ENCODE measurements around the gene AIFM2.
A peak's percentile ranks its signal among the peaks of the same experiment; 100 is the strongest.

Gene AIFM2

GRCh38 chr10:70144372-70145110 is 11.9 kb upstream of the AIFM2 start:
- 82% methylated on average over 16 of the region's 18 CpGs for WGBS
- H3K9me3 ChIP-seq (ENCODE audit: control insufficient read depth, low read length): no peaks in the 10 kb centered on the region
- no peak overlapping the region for H3K27ac ChIP-seq (ENCODE audit: low read length, poor library complexity, severe bottlenecking)
- peak overlapping the region; percentile 11 to 83 for H3K4me3 ChIP-seq (ENCODE audit: insufficient read depth in 1 of 2, low read depth in 1 of 2, low read length in 2 of 2)
- H2BK15ac ChIP-seq (ENCODE audit: low read depth, poor library complexity, severe bottlenecking): peak overlapping the region; percentile 52
- H2AFZ ChIP-seq (ENCODE audit: low read depth, low read length): no peak overlapping the region
- H3K27me3 ChIP-seq (ENCODE audit: control insufficient read depth in 1 of 2, insufficient read depth in 1 of 2, low read length in 2 of 2): no peaks in the 10 kb centered on the region
- no peak overlapping the region for H3K4me2 ChIP-seq (ENCODE audit: low read length, poor library complexity, severe bottlenecking)
- no peak overlapping the region for H2BK5ac ChIP-seq (ENCODE audit: low read depth, low read length, poor library complexity, severe bottlenecking)
- no peak overlapping the region for H3K23ac ChIP-seq (ENCODE audit: low read length in 2 of 2)
- no peak overlapping the region for H4K91ac ChIP-seq (ENCODE audit: low read length)
- H3K14ac ChIP-seq (ENCODE audit: low read length in 2 of 2): no peak overlapping the region
- peaks cover 31% of the 10 kb centered on the region for H3K79me1 ChIP-seq (replicated peaks; ENCODE audit: low read length, poor library complexity, severe bottlenecking)
- no peak overlapping the region for H4K8ac ChIP-seq (ENCODE audit: low read length)
- peak overlapping the region; percentile 36 for H2AK5ac ChIP-seq (ENCODE audit: low read length, severe bottlenecking)
- peak overlapping the region in 1 of 2 experiments; percentile 15 for H2BK12ac ChIP-seq (ENCODE audit: low read length in 2 of 2)
- peaks cover 49 to 57% of the 10 kb centered on the region in 2 experiments for H3K36me3 ChIP-seq (ENCODE audit: control insufficient read depth in 1 of 2, insufficient read depth in 2 of 2, low read depth in 1 of 2, low read length in 2 of 2)
- no peak for DNase-seq
- no peak overlapping the region for H2BK120ac ChIP-seq (ENCODE audit: low read depth, low read length)
- no peak overlapping the region for H3K4ac ChIP-seq (ENCODE audit: low read depth in 1 of 2, low read length in 2 of 2)
- H3K4me1 ChIP-seq (ENCODE audit: control insufficient read depth, insufficient read depth, low read depth, low read length): peaks cover 7% of the 10 kb centered on the region
- peak overlapping the region; percentile 93 for H3K9ac ChIP-seq (ENCODE audit: low read length)
- no peak overlapping the region for H3K18ac ChIP-seq (ENCODE audit: low read depth in 1 of 2, low read length in 2 of 2)

DNA sequence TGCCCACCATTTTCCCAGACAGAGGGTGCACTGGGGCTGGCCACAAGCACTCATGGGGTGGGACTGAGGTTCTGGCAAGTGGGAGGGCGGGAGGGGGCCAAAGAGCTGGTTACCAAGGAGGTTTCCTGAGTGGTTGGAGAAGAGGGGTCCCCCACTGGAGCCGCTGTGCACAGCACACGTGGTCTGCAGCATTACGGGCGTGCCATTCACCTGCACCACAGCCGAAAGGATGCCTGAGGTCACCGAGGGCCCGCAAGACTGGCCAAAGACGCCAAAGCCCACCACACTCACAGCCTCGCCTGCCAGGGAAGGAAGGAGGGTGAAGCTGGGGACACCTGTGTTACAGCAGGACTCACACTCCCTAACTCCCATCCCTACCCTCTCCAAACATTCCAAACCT is 9.9 kb upstream of the AIFM2 start:
- Histone ChIP-seq H3K4me1 (ENCODE audit: control insufficient read depth, insufficient read depth, low read depth, low read length) (peaks cover 7% of the 10 kb centered on the region), H3K9ac (ENCODE audit: low read length) (no peak overlapping the region), H2BK12ac (ENCODE audit: low read length in 2 of 2) (no peak overlapping the region), H2BK5ac (ENCODE audit: low read depth, low read length, poor library complexity, severe bottlenecking) (no peak overlapping the region), H3K36me3 (ENCODE audit: control insufficient read depth in 1 of 2, insufficient read depth in 2 of 2, low read depth in 1 of 2, low read length in 2 of 2) (peaks cover 51 to 57% of the 10 kb centered on the region in 2 experiments), H3K9me3 (ENCODE audit: control insufficient read depth, low read length) (no peaks in the 10 kb centered on the region), H3K4ac (ENCODE audit: low read depth in 1 of 2, low read length in 2 of 2) (no peak overlapping the region), H3K23ac (ENCODE audit: low read length in 2 of 2) (no peak overlapping the region), H3K18ac (ENCODE audit: low read depth in 1 of 2, low read length in 2 of 2) (no peak overlapping the region), H3K4me3 (ENCODE audit: insufficient read depth in 1 of 2, low read depth in 1 of 2, low read length in 2 of 2) (no peak overlapping the region), H2BK15ac (ENCODE audit: low read depth, poor library complexity, severe bottlenecking) (no peak overlapping the region), H2AK5ac (ENCODE audit: low read length, severe bottlenecking) (no peak overlapping the region), H2AFZ (ENCODE audit: low read depth, low read length) (no peak overlapping the region), H3K4me2 (ENCODE audit: low read length, poor library complexity, severe bottlenecking) (no peak overlapping the region), H3K27ac (ENCODE audit: low read length, poor library complexity, severe bottlenecking) (no peak overlapping the region), H4K8ac (ENCODE audit: low read length) (no peak overlapping the region), H4K91ac (ENCODE audit: low read length) (no peak overlapping the region), H3K14ac (ENCODE audit: low read length in 2 of 2) (no peak overlapping the region), H2BK120ac (ENCODE audit: low read depth, low read length) (no peak overlapping the region), H3K79me1 (replicated peaks; ENCODE audit: low read length, poor library complexity, severe bottlenecking) (peaks cover 37% of the 10 kb centered on the region), H3K27me3 (ENCODE audit: control insufficient read depth in 1 of 2, insufficient read depth in 1 of 2, low read length in 2 of 2) (no peaks in the 10 kb centered on the region)
- WGBS: 98% methylated on average over 10 of the region's 10 CpGs
- DNase-seq: no peak

GRCh38 chr10:70140297-70140696 is 7.7 kb upstream of the AIFM2 start:
- no peak for DNase-seq
- no peaks in the 10 kb centered on the region for H3K9me3 ChIP-seq (ENCODE audit: control insufficient read depth, low read length)

DNA sequence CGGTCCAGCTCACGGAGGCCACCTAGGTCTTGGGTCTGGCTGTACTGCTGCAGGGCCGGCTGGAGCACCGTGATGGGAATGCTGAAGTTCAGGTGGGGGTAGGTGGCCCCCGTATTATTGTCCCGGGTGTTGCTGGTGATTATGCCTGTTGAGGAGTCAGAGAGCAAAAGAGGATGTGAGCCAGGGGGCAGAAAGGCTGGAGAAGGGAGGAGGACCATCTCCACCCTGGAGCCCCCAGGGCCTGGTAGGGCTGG is 7.3 kb upstream of the AIFM2 start:
- no peak overlapping the region for H3K23ac ChIP-seq (ENCODE audit: low read length in 2 of 2)
- no peak overlapping the region for H4K91ac ChIP-seq (ENCODE audit: low read length)
- H3K4me3 ChIP-seq (ENCODE audit: insufficient read depth in 1 of 2, low read depth in 1 of 2, low read length in 2 of 2): no peak overlapping the region
- no peak for DNase-seq
- H4K8ac ChIP-seq (ENCODE audit: low read length): no peak overlapping the region
- no peaks in the 10 kb centered on the region for H3K27me3 ChIP-seq (ENCODE audit: control insufficient read depth in 1 of 2, insufficient read depth in 1 of 2, low read length in 2 of 2)
- H2AK5ac ChIP-seq (ENCODE audit: low read length, severe bottlenecking): no peak overlapping the region
- H2AFZ ChIP-seq (ENCODE audit: low read depth, low read length): no peak overlapping the region
- no peak overlapping the region for H2BK5ac ChIP-seq (ENCODE audit: low read depth, low read length, poor library complexity, severe bottlenecking)
- H3K18ac ChIP-seq (ENCODE audit: low read depth in 1 of 2, low read length in 2 of 2): no peak overlapping the region
- no peaks in the 10 kb centered on the region for H3K9me3 ChIP-seq (ENCODE audit: control insufficient read depth, low read length)
- no peak overlapping the region for H3K14ac ChIP-seq (ENCODE audit: low read length in 2 of 2)
- no peak overlapping the region for H2BK15ac ChIP-seq (ENCODE audit: low read depth, poor library complexity, severe bottlenecking)
- H2BK120ac ChIP-seq (ENCODE audit: low read depth, low read length): no peak overlapping the region
- no peak overlapping the region for H3K27ac ChIP-seq (ENCODE audit: low read length, poor library complexity, severe bottlenecking)
- no peaks in the 10 kb centered on the region for H3K4me1 ChIP-seq (ENCODE audit: control insufficient read depth, insufficient read depth, low read depth, low read length)
- peaks cover 33% of the 10 kb centered on the region for H3K79me1 ChIP-seq (replicated peaks; ENCODE audit: low read length, poor library complexity, severe bottlenecking)
- H3K4ac ChIP-seq (ENCODE audit: low read depth in 1 of 2, low read length in 2 of 2): no peak overlapping the region
- WGBS: 94% methylated on average over 5 of the region's 6 CpGs
- H3K9ac ChIP-seq (ENCODE audit: low read length): no peak overlapping the region
- peaks cover 44 to 55% of the 10 kb centered on the region in 2 experiments for H3K36me3 ChIP-seq (ENCODE audit: control insufficient read depth in 1 of 2, insufficient read depth in 2 of 2, low read depth in 1 of 2, low read length in 2 of 2)
- no peak overlapping the region for H2BK12ac ChIP-seq (ENCODE audit: low read length in 2 of 2)
- H3K4me2 ChIP-seq (ENCODE audit: low read length, poor library complexity, severe bottlenecking): no peak overlapping the region

More at GRCh38 chr10:70140297-70140696, 7.7 kb upstream of the AIFM2 start:
- Histone ChIP-seq H2BK5ac (ENCODE audit: low read depth, low read length, poor library complexity, severe bottlenecking) (no peak overlapping the region), H3K27me3 (ENCODE audit: control insufficient read depth in 1 of 2, insufficient read depth in 1 of 2, low read length in 2 of 2) (no peaks in the 10 kb centered on the region), H3K4me1 (ENCODE audit: control insufficient read depth, insufficient read depth, low read depth, low read length) (peaks cover 3% of the 10 kb centered on the region), H3K36me3 (ENCODE audit: control insufficient read depth in 1 of 2, insufficient read depth in 2 of 2, low read depth in 1 of 2, low read length in 2 of 2) (peaks cover 46 to 55% of the 10 kb centered on the region in 2 experiments), H4K8ac (ENCODE audit: low read length) (no peak overlapping the region), H3K14ac (ENCODE audit: low read length in 2 of 2) (no peak overlapping the region), H2BK15ac (ENCODE audit: low read depth, poor library complexity, severe bottlenecking) (no peak overlapping the region), H3K18ac (ENCODE audit: low read depth in 1 of 2, low read length in 2 of 2) (no peak overlapping the region), H2AFZ (ENCODE audit: low read depth, low read length) (no peak overlapping the region), H4K91ac (ENCODE audit: low read length) (no peak overlapping the region), H2AK5ac (ENCODE audit: low read length, severe bottlenecking) (no peak overlapping the region), H3K27ac (ENCODE audit: low read length, poor library complexity, severe bottlenecking) (no peak overlapping the region), H3K4me2 (ENCODE audit: low read length, poor library complexity, severe bottlenecking) (no peak overlapping the region), H3K4me3 (ENCODE audit: insufficient read depth in 1 of 2, low read depth in 1 of 2, low read length in 2 of 2) (no peak overlapping the region), H3K23ac (ENCODE audit: low read length in 2 of 2) (no peak overlapping the region), H3K9ac (ENCODE audit: low read length) (no peak overlapping the region), H2BK120ac (ENCODE audit: low read depth, low read length) (no peak overlapping the region), H3K79me1 (replicated peaks; ENCODE audit: low read length, poor library complexity, severe bottlenecking) (peaks cover 35% of the 10 kb centered on the region), H3K4ac (ENCODE audit: low read depth in 1 of 2, low read length in 2 of 2) (no peak overlapping the region), H2BK12ac (ENCODE audit: low read length in 2 of 2) (no peak overlapping the region)
- 82% methylated on average over 4 of the region's 5 CpGs for WGBS

All from mesenchymal stem cell (in vitro differentiated cells and primary cell).